Panc1 (cell line): ENCODE results near the gene HEATR9. TPM values are rescaled to one million over a fixed set of nuclear protein-coding genes. Genes with fewer than 3 reads are reported as not detected.

Source experiments
- ATAC-seq: fragments of 200-7000 bp; cut with Tn5 transposase; 2 replicates; pipeline ENCODE4 v1.9.1; 2020; ENCODE audit warnings: mild to moderate bottlenecking, moderate library complexity
- BruUV-seq: library from RNA; stranded (reverse); fragments of 400-500 nt; replicated peaks from 2 replicates; lab custom pipeline; 2021; lab: Mats Ljungman, UMichigan
- CTCF ChIA-PET: fragments of 300-600 bp; sonication (Branson Sonifier 250); formaldehyde crosslinking; loops from one replicate; lab custom pipeline; 2022; ENCODE audit warnings: antibody characterized with exemption; lab: Charles Lee
- POLR2A ChIA-PET: fragments of 300-600 bp; sonication (Branson Sonifier 250); formaldehyde crosslinking; loops from one replicate; lab custom pipeline; 2022; ENCODE audit warnings: antibody characterized with exemption; lab: Charles Lee
- DNase-seq: peaks from one replicate; pipeline ENCODE4 v3.0.0-alpha.2; 2010; ENCODE audit warnings: low read depth, low spot score
- H3K27ac ChIP-seq: 2 replicates; pipeline ENCODE4 v1.5.1; 2011; ENCODE audit warnings: mild to moderate bottlenecking, low read length, inconsistent platforms
- H3K27me3 ChIP-seq: fragments of 200-500 bp; sonication (Bioruptor generic); 2 replicates; pipeline ENCODE4 v1.6.0; 2014; ENCODE audit warnings: low read length, inconsistent platforms; ENCODE audit not compliant: control insufficient read depth, insufficient read depth
- H3K36me3 ChIP-seq: fragments of 200-500 bp; sonication (Bioruptor generic); 2 replicates; pipeline ENCODE4 v1.5.1; 2014; ENCODE audit warnings: inconsistent platforms, mild to moderate bottlenecking, low read length, moderate library complexity; ENCODE audit not compliant: control insufficient read depth, insufficient read depth
- H3K4me1 ChIP-seq: 2 replicates; pipeline ENCODE4 v1.5.1; 2011; ENCODE audit warnings: inconsistent platforms, mild to moderate bottlenecking, low read length, moderate library complexity; ENCODE audit not compliant: control insufficient read depth, insufficient read depth
- H3K4me3 ChIP-seq, 2 experiments: 2 replicates each; pipeline ENCODE4 v1.5.1; 2011 to 2012; ENCODE audit warnings: low read depth in 2 of 2, low read length in 2 of 2, mild to moderate bottlenecking in 2 of 2, inconsistent platforms in 1 of 2, moderate library complexity in 1 of 2
- H3K9me3 ChIP-seq: fragments of 200-500 bp; sonication (Bioruptor generic); 2 replicates; pipeline ENCODE4 v1.5.1; 2014; ENCODE audit warnings: low read depth, mild to moderate bottlenecking, inconsistent platforms, low read length, moderate library complexity; ENCODE audit not compliant: control insufficient read depth, insufficient read depth
- CTCF ChIP-seq: fragments of 450-650 bp; IDR thresholded peaks from 2 replicates; pipeline ENCODE4 v1.5.1; 2017; ENCODE audit warnings: mild to moderate bottlenecking
- POLR2AphosphoS5 ChIP-seq: IDR thresholded peaks from 2 replicates; pipeline ENCODE4 v1.6.1; 2012; ENCODE audit warnings: mild to moderate bottlenecking, low read depth, low read length, moderate library complexity
- SIN3A ChIP-seq: IDR thresholded peaks from 2 replicates; pipeline ENCODE4 v1.6.1; 2012; ENCODE audit warnings: low read depth, mild to moderate bottlenecking, low read length, moderate library complexity, borderline replicate concordance; ENCODE audit not compliant: insufficient read depth
- TCF7L2 ChIP-seq: IDR thresholded peaks from 2 replicates; pipeline ENCODE4 v1.6.1; 2011; ENCODE audit warnings: mild to moderate bottlenecking, low read depth, low read length, inconsistent platforms
- in situ Hi-C: cut with HindIII; loops from 2 replicates; pipeline ENCODE4 v1.10.0; 2016; ENCODE audit warnings: low sequenced_read_pairs, low pct_unique_long_range_greater_than_20kb
- intact Hi-C: fragments of 100-400 bp; cut with micrococcal nuclease; formaldehyde crosslinking; loops from one replicate; pipeline ENCODE4 v1.10.0; 2022; ENCODE audit not compliant: unreplicated experiment
- total RNA-seq: library from RNA; stranded (reverse); gene quantifications from one replicate; pipeline ENCODE4 v1.2.1, GENCODE V29; 2021; ENCODE audit not compliant: unreplicated experiment
- TF ChIP-seq, protein P1 (sequence below), 2 experiments: IDR thresholded peaks; 2 replicates each; pipeline ENCODE4 v1.6.1; 2011 to 2012; ENCODE audit warnings: low read depth in 2 of 2, control low read depth in 1 of 2, low read length in 1 of 2, mild to moderate bottlenecking in 1 of 2, moderate library complexity in 1 of 2; ENCODE audit not compliant: insufficient read depth in 1 of 2

HEATR9 gene
- total RNA-seq, 1 experiment from 2014 or later = not detected

GRCh38 chr17:35901631-35902175 is 33.0 kb upstream of the HEATR9 start:
- H3K27me3 ChIP-seq = no peaks in the 10 kb centered on the region
- H3K27ac ChIP-seq = no peak overlapping the region
- ATAC-seq (no peak), DNase-seq (no peak)
- H3K36me3 ChIP-seq = no peaks in the 10 kb centered on the region
- H3K4me3 ChIP-seq = no peak overlapping the region
- intact Hi-C loops (no loop called here), in situ Hi-C loops (no loop called here)
- TF ChIP-seq CTCF = no peak
- TF ChIP-seq SIN3A = no peak
- no peak for TF ChIP-seq TCF7L2
- no peak for TF ChIP-seq POLR2AphosphoS5
- TF ChIP-seq, protein P1, sequence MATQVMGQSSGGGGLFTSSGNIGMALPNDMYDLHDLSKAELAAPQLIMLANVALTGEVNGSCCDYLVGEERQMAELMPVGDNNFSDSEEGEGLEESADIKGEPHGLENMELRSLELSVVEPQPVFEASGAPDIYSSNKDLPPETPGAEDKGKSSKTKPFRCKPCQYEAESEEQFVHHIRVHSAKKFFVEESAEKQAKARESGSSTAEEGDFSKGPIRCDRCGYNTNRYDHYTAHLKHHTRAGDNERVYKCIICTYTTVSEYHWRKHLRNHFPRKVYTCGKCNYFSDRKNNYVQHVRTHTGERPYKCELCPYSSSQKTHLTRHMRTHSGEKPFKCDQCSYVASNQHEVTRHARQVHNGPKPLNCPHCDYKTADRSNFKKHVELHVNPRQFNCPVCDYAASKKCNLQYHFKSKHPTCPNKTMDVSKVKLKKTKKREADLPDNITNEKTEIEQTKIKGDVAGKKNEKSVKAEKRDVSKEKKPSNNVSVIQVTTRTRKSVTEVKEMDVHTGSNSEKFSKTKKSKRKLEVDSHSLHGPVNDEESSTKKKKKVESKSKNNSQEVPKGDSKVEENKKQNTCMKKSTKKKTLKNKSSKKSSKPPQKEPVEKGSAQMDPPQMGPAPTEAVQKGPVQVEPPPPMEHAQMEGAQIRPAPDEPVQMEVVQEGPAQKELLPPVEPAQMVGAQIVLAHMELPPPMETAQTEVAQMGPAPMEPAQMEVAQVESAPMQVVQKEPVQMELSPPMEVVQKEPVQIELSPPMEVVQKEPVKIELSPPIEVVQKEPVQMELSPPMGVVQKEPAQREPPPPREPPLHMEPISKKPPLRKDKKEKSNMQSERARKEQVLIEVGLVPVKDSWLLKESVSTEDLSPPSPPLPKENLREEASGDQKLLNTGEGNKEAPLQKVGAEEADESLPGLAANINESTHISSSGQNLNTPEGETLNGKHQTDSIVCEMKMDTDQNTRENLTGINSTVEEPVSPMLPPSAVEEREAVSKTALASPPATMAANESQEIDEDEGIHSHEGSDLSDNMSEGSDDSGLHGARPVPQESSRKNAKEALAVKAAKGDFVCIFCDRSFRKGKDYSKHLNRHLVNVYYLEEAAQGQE (IDR thresholded peaks at IDR 0.05; ENCODE audit: insufficient read depth in 1 of 2, low read depth in 2 of 2, low read length in 1 of 2) = no peak
- CTCF ChIA-PET = interaction anchor here (0.7 kb wide), 1 partner anchor 26 kb away, joined by 5 read pairs; no protein-coding TSS in a partner anchor
- no peaks in the 10 kb centered on the region for H3K9me3 ChIP-seq
- H3K4me1 ChIP-seq = no peaks in the 10 kb centered on the region
- POLR2A ChIA-PET = interaction anchor here (0.6 kb wide), 1 partner anchor 24 kb away, joined by 14 read pairs; no protein-coding TSS in a partner anchor
- BruUV-seq = no TSS peak

GRCh38 chr17:35900708-35901480 is 32.2 kb upstream of the HEATR9 start:
- H3K27ac ChIP-seq = no peak overlapping the region
- ATAC-seq = no peak
- H3K27me3 ChIP-seq = no peaks in the 10 kb centered on the region
- POLR2A ChIA-PET = no interaction called here
- H3K4me1 ChIP-seq = no peaks in the 10 kb centered on the region
- no peaks in the 10 kb centered on the region for H3K9me3 ChIP-seq
- H3K36me3 ChIP-seq = no peaks in the 10 kb centered on the region
- CTCF ChIA-PET = interaction anchor here (0.7 kb wide), 1 partner anchor 34 kb away, joined by 4 read pairs; no protein-coding TSS in a partner anchor
- in situ Hi-C loops (no loop called here), intact Hi-C loops (no loop called here)
- TF ChIP-seq TCF7L2 (no peak), CTCF (no peak), SIN3A (no peak), POLR2AphosphoS5 (no peak)
- TF ChIP-seq, protein P1 (IDR thresholded peaks at IDR 0.05; ENCODE audit: insufficient read depth in 1 of 2, low read depth in 2 of 2, low read length in 1 of 2) = no peak
- BruUV-seq = no TSS peak
- DNase-seq = no peak
- H3K4me3 ChIP-seq = no peak overlapping the region
